GM21390 (cell line): ENCODE data around the gene SSB.
A peak's percentile ranks its signal among the peaks of the same experiment; 100 is the strongest.
"Not testable (repeated sequence)": the region's sequence is repeated elsewhere in the genome, so short reads cannot be mapped to it uniquely, and the experiment has no call there.

Experiments
- ATAC-seq: cut with Tn5 transposase; IDR thresholded peaks from one replicate; pipeline ENCODE4 v1.9.1; 2021; ENCODE audit not compliant: unreplicated experiment

Gene SSB

GRCh38 chr2:169781249-169782013 lies 17.2 kb upstream of the SSB start:
- ATAC-seq, result no peak

GRCh38 chr2:169782513-169782912 lies 16.2 kb upstream of the SSB start:
- no peak for ATAC-seq

GRCh38 chr2:169790581-169790980 lies 8.1 kb upstream of the SSB start:
- ATAC-seq, result no peak

GRCh38 chr2:169795181-169795580 lies 3.5 kb upstream of the SSB start:
- ATAC-seq, result no peak

GRCh38 chr2:169796441-169796840 lies 2.2 kb upstream of the SSB start:
- ATAC-seq, result no peak

- no peak for ATAC-seq
These were observed 1.1 kb upstream of the SSB start for GRCh38 chr2:169797601-169798000.

DNA sequence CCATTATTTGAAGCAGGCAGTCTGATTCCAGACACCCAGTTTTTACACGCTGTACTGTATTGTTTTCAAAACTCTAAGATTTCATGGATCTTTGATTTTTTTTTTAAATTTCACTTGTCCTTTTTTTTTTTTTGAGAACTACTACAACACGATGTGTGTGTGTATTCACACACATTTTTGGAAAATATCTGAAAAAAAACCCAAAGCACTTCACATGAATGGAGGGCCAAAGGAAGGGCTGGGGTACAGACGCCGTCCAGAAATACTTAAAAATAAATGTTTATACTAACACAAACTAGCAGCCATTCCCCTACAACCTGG lies 314 bp upstream of the SSB start:
- peak; percentile 6 for ATAC-seq

DNA sequence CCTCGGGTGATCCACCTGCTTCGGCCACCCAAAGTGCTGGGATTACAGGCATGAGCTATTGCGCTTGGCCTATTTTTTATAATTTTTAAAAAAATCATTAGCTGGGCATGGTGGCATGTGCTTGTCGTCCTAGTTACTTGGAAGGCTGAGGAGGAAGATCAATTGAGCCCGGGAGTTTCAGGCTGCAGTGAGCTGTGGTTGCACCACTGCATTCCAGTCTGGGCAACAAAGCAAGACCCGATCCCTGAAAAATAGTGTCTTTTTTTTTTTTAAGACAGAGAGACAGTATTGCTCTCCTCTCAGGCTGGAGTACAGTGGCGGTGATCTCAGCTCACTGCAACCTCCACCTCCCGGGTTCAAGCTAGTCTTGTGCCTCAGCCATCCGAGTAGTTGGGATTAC lies 4.8 kb downstream of the SSB start:
- ATAC-seq, result no peak

DNA sequence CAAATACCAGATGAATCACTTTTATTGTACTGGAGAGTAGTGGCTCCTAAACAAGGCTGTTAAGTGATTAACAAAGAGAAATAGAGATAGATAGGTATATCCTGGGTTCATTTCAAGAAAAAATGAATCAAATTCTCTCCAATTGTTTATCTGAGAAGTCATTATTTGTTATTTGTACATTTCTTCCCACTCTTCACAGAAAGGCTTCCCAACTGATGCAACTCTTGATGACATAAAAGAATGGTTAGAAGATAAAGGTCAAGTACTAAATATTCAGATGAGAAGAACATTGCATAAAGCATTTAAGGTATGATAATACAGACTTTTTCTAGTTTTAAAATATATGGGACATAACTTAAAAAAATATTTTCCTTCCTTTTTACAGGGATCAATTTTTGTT lies 7.9 kb downstream of the SSB start:
- no peak for ATAC-seq

DNA sequence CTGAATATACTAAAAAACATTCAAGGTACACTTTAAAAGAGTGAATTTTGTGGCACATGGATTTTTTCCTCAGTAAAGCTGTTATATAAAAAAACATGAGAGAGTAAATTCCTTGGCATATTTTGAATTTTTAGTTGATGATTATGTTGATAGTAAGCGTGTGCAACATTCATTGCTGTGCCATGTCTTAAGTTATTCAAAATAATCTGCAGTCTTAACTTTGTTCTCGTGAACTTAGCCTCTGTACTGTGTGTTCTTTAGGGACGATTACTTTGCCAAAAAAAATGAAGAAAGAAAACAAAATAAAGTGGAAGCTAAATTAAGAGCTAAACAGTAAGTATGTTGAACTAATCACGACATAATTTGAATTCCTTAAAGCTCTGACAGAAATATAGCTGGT lies 9.6 kb downstream of the SSB start:
- no peak for ATAC-seq

- ATAC-seq, result no peak
These were observed 17.2 kb downstream of the SSB start for GRCh38 chr2:169815849-169816248.

- not testable (repeated sequence) for ATAC-seq
These were observed 18.3 kb downstream of the SSB start for GRCh38 chr2:169816961-169817360.

DNA sequence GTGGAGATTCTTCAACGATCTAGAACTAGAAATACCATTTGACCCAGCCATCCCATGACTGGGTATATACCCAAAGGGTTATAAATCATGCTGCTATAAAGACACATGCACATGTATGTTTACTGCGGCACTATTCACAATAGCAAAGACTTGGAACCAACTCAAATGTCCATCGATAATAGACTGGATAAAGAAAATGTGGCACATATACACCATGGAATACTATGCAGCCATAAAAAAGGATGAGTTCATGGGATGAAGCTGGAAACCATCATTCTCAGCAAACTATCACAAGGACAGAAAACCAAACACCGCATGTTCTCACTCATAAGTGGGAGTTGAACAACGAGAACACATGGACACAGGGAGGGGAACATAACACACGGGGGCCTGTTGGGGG lies 18.7 kb downstream of the SSB start:
- not testable (repeated sequence) for ATAC-seq

GRCh38 chr2:169818241-169818640 lies 19.6 kb downstream of the SSB start:
- ATAC-seq, result no peak

- no peak for ATAC-seq
These were observed 20.4 kb downstream of the SSB start for GRCh38 chr2:169819106-169819505.

DNA sequence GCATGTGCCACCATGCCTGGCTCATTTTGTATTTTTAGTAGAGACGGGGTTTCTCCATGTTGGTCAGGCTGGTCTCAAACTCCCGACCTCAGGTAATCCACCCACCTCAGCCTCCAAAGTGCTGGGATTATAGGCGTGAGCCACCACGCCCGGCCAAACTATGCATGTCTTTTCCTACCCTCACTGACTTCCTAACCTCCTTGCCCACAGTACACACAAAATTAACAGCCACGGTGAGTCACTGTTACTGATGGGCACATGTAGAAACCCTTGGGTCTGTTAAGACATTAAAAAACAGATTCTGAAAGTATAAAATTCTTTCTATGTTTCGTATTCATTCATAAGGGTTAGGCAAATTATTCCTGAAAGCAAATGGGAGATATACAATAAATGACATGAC lies 21.4 kb downstream of the SSB start:
- not testable (repeated sequence) for ATAC-seq

- ATAC-seq, result no peak
These were observed 23.4 kb downstream of the SSB start for GRCh38 chr2:169822036-169822435.

- no peak for ATAC-seq
These were observed 24.2 kb downstream of the SSB start for GRCh38 chr2:169822785-169823392.

- no peak for ATAC-seq
These were observed 25.3 kb downstream of the SSB start for GRCh38 chr2:169823996-169824372.

- peak; percentile 61 for ATAC-seq
These were observed 26.0 kb downstream of the SSB start, which contains the start of gene METTL5 for GRCh38 chr2:169824373-169825333. Gene METTL5, minus strand, starts transcription at chr2:169824905. Its CDS starts 308 bp downstream, at chr2:169824597.

DNA sequence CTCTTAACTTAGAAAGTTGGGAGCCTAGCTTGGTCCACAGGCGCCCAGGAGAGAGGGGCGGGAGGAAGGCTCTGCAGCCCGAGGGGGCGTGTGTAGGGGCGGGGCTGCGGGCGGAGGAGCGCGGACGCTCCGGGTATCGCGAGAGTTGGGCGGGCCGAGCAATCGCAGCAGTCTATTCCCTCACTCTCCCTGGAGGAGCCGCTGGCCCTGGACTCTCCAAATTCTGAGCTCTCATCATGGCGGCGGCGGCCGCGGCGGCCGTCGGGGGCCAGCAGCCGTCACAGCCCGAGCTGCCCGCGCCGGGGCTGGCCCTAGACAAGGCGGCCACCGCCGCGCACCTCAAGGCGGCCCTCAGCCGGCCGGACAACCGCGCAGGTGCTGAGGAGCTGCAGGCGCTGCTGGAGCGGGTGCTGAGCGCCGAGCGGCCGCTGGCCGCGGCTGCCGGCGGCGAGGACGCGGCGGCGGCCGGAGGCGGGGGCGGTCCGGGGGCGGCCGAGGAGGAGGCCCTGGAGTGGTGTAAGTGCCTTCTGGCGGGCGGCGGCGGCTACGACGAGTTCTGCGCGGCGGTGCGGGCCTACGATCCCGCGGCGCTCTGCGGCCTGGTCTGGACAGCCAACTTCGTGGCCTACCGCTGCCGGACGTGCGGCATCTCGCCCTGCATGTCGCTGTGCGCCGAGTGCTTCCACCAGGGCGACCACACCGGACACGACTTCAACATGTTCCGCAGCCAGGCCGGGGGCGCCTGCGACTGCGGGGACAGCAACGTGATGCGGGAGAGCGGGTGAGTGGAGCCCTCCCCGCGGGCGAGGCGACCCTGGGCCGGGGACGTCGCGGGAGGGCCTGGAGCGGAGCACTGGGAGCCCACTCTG lies 28.8 kb downstream of the SSB start, which contains the start of gene UBR3:
TSS of gene UBR3 (plus strand) at position 183 of the 869 bp plus-strand sequence. CDS start at position 237, 54 bp downstream.
- ATAC-seq, result peak; percentile 82
